ENCODE data around the gene ADAMTS10.
"Not testable (repeated sequence)": the region's sequence is repeated elsewhere in the genome, so short reads cannot be mapped to it uniquely, and the experiment has no call there.

ADAMTS10 gene

DNA sequence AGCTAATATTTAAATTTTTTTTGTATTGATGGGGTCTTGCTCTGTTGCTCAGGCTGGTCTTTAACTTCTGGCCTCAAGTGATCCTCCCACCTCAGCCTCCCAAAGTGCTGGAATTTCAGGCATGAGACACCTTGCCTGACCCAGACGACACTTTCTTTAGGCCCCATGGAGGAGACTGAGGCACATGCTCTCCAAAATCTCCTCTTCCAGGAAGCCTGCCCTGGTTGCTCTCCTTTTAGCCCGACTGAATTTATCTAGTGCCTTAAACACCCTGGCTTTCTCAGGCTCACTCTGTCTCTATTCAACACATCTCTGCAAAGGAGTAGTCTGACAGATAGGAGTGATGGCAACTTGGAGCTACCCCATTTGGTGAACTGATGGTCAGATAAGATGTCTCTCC, 52.2 kb downstream of the ADAMTS10 start:
- DNase-seq (ENCODE audit: low spot score), result no peak

DNA sequence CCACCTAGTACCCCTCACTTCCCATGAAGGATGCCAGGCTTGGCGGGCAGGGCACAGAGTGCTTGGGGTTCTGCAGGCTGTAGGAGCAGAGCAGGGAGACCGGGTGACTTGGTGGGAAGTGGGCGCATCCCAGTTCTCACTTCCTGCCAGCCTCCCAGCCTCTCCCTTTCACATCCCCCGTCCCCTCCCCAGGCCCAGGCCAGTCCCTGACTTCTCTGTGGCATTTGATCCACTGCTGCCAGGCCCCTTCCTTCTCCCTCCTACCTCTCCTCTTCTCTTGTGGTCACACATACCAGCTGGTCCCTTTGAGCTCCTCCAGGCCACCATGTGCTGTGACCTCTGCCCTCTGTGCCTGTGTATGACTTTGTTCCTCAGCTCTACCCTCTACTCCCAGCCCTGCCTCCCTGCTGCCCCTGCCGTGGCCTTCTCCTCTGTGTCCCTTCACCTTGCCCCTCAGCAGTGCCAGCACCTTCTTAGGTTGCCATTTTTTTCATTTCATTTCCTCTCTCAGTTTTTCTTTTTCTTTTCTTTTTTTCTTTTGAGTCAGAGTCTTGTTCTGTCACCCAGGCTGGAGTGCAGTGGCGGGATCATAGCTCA, 52.8 kb downstream of the ADAMTS10 start:
- DNase-seq (ENCODE audit: low spot score), result no peak

DNA sequence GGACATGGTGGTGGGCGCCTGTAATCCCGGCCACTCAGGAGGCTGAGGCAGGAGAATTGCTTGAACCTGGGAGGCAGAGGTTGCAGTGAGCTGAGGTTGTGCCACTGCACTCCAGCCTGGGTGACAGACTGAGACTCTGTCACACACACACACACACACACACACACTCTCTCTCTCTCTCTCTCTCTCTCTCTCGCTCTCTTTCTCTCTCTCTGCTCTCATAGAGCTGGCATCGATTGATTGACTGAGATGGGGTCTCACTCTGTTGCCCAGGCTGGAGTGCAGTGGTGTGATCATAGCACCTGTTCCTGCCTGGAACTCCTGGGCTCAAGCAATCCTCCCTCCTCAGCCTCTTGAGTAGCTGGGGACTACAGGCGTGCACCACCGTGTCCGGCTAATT, 56.8 kb downstream of the ADAMTS10 start:
- DNase-seq (ENCODE audit: low spot score), result not testable (repeated sequence)

DNA sequence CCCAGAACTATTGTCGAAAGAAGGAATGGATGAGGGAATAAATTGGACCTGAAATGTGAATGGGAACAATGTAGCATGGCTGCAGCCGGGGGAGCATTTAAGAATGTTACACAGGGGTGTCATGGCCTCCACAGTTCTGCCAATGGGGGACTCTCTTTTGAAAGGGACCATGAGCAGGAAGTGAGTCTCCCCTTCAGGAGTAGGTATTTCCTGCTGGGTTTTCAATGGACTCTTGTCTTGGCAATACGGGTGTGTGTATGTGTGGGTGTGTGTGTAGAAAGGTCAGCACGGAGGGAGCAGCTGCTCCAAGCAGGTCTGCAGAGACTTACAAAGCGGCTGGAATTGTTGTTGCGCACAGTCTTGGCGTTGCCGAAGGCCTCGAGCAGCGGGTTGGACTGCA, 57.7 kb downstream of the ADAMTS10 start:
- no peak for DNase-seq (ENCODE audit: low spot score)

DNA sequence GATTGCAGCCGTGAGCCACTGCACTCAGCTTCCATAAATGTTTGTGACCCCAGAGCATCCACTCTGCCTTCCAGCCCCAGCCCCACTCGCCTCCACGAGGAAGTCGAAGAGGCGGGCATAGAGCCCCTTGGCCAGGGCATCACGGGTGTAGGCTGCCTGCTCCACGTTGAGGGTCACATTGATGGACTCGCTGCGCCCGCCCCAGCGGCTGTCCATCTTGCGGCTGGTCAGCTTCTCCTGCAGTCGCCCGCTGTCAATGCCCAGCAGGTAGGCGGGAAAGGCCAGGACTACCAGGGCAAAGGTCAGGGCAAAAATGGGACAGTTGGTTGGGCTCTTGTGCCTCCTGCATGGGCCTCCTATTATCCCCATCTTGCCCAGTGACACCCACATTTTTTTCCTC, 60.4 kb downstream of the ADAMTS10 start:
- DNase-seq (ENCODE audit: low spot score), result no peak

DNA sequence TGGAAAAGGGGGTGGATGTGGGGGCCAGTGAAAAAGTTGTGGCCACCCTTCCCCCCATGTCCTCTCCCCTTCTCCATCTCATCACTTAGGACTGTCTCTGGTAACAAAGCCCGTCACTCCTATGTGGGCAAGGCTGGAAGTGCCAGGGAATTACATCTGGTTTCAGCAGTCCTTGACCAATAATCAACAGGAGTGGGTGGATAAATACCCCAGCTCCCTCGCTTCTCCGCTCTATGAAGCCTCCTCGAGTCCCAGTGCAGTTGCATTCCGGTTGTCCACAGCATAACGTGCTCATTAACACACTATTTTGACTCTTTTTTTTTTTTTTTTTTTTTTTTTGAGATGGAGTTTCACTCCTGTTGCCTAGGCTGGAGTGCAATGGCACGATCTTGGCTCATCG, 64.8 kb downstream of the ADAMTS10 start:
- DNase-seq (ENCODE audit: low spot score), result no peak

DNA sequence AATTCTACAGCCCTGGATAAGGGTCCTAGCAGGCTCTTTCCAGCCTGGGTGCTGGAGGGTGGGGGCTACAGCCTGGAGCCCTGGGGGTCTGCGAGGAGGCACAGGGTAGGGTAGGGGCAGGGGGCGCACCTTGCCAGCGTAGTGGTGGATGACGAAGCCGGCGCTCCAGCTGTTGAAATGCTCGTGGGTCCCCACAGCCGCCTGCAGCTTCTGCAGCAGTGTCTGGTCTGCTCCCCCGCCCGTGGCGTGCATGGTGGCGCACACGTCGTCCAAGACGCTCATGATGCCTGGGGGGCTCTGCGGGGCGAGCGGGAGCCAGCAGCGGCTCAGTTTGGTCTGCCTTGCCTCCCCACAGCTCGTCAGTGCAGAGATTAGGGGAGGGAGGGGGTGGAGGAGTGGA, 66.3 kb downstream of the ADAMTS10 start:
- no peak for DNase-seq (ENCODE audit: low spot score)

DNA sequence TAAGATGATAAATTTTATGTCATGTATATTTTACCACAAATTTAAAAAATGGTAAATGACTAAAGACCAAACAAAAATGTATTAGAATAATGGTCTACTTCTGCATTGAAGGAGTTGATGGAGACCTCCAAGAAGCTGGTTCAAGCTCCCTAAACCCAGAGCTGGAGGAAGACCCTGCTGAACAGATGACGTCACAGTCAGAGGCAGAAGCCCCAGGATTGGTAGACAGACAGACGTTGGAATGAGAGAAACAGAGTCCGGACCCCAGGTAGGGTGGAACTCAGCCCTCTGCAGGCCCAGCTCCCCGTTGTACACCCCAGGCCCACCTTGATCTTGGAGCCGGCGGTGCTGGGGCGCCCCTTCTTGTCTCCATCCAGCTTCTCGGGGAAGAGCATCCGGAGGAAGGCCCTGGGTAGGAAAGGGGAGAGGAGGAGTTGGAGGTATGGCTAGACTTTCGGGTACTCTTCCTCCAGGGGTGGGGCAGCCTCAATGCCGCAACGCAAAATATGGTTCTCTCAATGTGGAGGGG, 70.8 kb downstream of the ADAMTS10 start:
- no peak for DNase-seq (ENCODE audit: low spot score)

DNA sequence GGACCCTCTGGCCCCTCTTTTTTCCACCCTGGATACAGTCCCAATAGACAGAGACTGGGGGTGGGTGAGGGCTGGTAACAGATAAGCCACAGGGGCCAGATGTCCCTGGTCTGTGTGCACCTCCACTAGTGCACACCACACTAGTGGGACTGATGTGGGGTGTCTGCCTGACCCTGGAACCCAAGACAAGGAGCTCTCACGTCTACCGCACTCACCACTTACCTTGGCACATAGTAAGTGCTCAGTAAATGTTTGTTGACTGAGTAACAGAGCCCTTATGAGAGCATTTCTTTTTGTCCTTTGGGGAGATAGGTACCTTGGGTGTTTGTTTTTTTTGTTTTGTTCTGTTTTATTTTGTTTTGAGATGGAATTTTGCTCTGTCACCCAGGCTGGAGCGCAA, 73.4 kb downstream of the ADAMTS10 start:
- no peak for DNase-seq (ENCODE audit: low spot score)

DNA sequence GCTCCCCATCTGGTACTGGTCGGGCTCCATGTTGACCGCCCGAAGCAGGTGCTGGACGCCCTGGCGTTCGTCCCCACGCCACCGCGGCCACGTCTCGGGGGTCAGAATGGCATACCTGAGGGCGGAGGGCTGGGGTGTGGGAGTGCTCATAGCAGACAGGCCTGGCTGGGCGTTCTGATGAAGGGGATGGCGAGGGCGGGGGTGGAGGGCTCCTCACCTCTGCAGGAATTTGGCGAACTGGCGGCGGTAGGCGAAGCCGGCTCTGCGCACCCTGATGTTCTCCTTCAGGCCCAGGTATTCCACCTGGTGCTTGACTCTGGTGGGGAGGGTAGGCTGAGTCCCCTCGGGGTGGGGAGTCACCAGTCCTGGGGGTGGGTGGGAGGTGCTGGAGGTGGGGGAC, 74.2 kb downstream of the ADAMTS10 start:
- no peak for DNase-seq (ENCODE audit: low spot score)

DNA sequence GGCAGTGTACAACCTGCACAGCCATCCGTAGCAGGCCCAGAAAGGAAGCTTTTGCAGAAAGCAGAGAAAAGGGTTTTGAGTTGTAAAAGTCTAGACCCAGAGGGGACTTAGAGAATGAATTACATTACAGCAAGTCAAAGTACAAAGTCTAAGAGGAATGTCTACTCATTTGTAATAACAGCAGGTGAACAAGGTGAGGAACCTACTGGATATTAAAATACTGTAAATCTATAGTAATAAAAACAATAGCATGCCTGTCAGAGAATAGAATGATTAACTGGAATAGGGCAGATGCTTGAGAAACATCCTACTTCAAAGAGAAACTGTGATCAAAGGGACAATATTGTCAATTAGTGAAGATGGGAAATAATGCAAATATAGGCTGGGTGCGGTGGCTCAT, 78.3 kb downstream of the ADAMTS10 start:
- no peak for DNase-seq (ENCODE audit: low spot score)

DNA sequence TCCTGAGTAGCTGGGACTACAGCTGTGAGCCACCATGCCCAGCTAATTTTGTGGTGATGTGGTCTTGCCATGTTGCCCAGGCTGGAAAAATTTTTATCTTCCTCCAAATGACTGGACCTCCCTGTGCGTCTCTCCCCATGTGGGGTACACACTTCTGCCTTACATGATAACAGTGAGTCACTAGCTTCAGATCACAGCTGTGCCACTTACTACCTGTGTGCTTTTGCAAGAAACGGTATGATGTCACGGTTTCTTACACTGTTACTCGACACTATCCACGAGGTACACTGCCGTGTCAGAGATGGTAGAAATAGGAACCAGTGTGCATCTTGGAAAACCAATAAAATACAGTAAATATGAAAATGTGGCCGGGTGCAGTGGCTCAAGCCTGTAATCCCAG, 79.0 kb downstream of the ADAMTS10 start:
- no peak for DNase-seq (ENCODE audit: low spot score)

All from CD4-positive, alpha-beta T cell treated with Interleukin-2 at 100 ng/mL for 4 hours (primary cell).